K562 (cell line): ENCODE measurements around the gene BCAS2. TPM values are rescaled to one million over a fixed set of nuclear protein-coding genes. Genes with fewer than 3 reads are reported as not detected.

Source experiments
- ATAC-seq: fragments of 200-7000 bp; cut with Tn5 transposase; 3 replicates; pipeline ENCODE4 v1.9.1; 2020; ENCODE audit warnings: moderate library complexity
- BruUV-seq: library from RNA; stranded (reverse); fragments of 400-500 nt; replicated peaks from 2 replicates; lab custom pipeline; 2021; lab: Mats Ljungman, UMichigan
- CTCF ChIA-PET: fragments of 300-600 bp; formaldehyde crosslinking; extraction: SDS; loops from one replicate; lab custom pipeline; 2021; ENCODE audit warnings: low intra/inter-chr PET ratio; lab: Yijun Ruan, JAX
- POLR2A ChIA-PET: fragments of 300-600, 350-650 bp; sonication (Branson Sonifier 250); formaldehyde crosslinking; extraction: SDS; loops from one replicate; lab custom pipeline; 2021; ENCODE audit warnings: antibody characterized with exemption, inconsistent platforms; lab: Yijun Ruan, JAX
- DNase-seq, 4 experiments: peaks; one replicate each; pipeline versions ENCODE4 v3.0.0 to v3.0.0-alpha.2; 2011 to 2018; ENCODE audit warnings: low spot score in 3 of 4, mixed read lengths in 3 of 4; ENCODE audit errors: extremely low read depth in 1 of 4
- FAIRE-seq: peaks from 2 replicates; lab custom pipeline; 2011; peaks lifted over from hg19 to GRCh38; lab: Jason Lieb, UNC
- H2AFZ ChIP-seq: 2 replicates; pipeline ENCODE4 v1.6.0; 2011; ENCODE audit warnings: low read depth, low read length, control low read depth, inconsistent platforms
- H3K27ac ChIP-seq: fragments of 200-600 bp; 3 replicates; pipeline ENCODE4 v1.8.0; 2011; ENCODE audit warnings: low read depth, mild to moderate bottlenecking, control low read depth, inconsistent platforms, low read length, moderate library complexity, mixed read lengths; ENCODE audit errors: extremely low read depth
- H3K27me3 ChIP-seq, 2 experiments: fragments of 300-600 bp in 1 of 2; 2 replicates in 1 of 2; 3 replicates in 1 of 2; pipeline versions ENCODE4 v1.6.0 to v1.8.0; 2011; ENCODE audit warnings: inconsistent platforms in 2 of 2, low read length in 2 of 2, mild to moderate bottlenecking in 1 of 2, mixed read lengths in 1 of 2, moderate library complexity in 1 of 2; ENCODE audit not compliant: control insufficient read depth in 2 of 2, insufficient read depth in 2 of 2
- H3K36me3 ChIP-seq: fragments of 300-600 bp; 3 replicates; pipeline ENCODE4 v1.8.0; 2011; ENCODE audit warnings: mild to moderate bottlenecking, low read length, inconsistent platforms; ENCODE audit not compliant: control insufficient read depth, insufficient read depth
- H3K4me1 ChIP-seq, 2 experiments: fragments of 200-600 bp in 1 of 2; replicated peaks in 1 of 2; 2 replicates in 1 of 2; 3 replicates in 1 of 2; pipeline versions ENCODE4 v1.5.1 to v1.8.0; 2011; ENCODE audit warnings: inconsistent platforms in 2 of 2, low read length in 2 of 2, mild to moderate bottlenecking in 1 of 2, mixed read lengths in 1 of 2, moderate library complexity in 1 of 2; ENCODE audit not compliant: control insufficient read depth in 2 of 2, insufficient read depth in 2 of 2
- H3K4me2 ChIP-seq: 2 replicates; pipeline ENCODE4 v1.6.1; 2011; ENCODE audit warnings: low read length, control low read depth, inconsistent platforms, mixed read lengths; ENCODE audit not compliant: insufficient read depth
- H3K4me3 ChIP-seq: fragments of 200-600 bp; sonication (generic), shearing (Covaris generic); 2 replicates; pipeline ENCODE4 v1.5.1; 2016; ENCODE audit warnings: control low read depth, inconsistent platforms
- H3K79me2 ChIP-seq: fragments of 200-600 bp; 3 replicates; pipeline ENCODE4 v1.8.0; 2011; ENCODE audit warnings: low read length, inconsistent platforms; ENCODE audit not compliant: control insufficient read depth, insufficient read depth
- H3K9ac ChIP-seq, 2 experiments: 2 replicates each; pipeline versions ENCODE4 v1.6.0 to v1.6.1; 2011; ENCODE audit warnings: low read depth in 2 of 2, low read length in 2 of 2, control low read depth in 1 of 2, inconsistent platforms in 1 of 2, mild to moderate bottlenecking in 1 of 2, mixed read lengths in 1 of 2; ENCODE audit not compliant: insufficient read depth in 1 of 2
- H3K9me1 ChIP-seq: one replicate; pipeline ENCODE4 v1.6.0; 2011; ENCODE audit warnings: inconsistent platforms, mild to moderate bottlenecking, low read length, moderate library complexity; ENCODE audit not compliant: control insufficient read depth, insufficient read depth
- H3K9me3 ChIP-seq: replicated peaks from 2 replicates; pipeline ENCODE4 v1.5.1; 2011; ENCODE audit warnings: low read depth, low read length, inconsistent platforms; ENCODE audit not compliant: control insufficient read depth, insufficient read depth
- H4K20me1 ChIP-seq: replicated peaks from 2 replicates; pipeline ENCODE4 v1.6.1; 2011; ENCODE audit warnings: low read length, inconsistent platforms, mixed read lengths; ENCODE audit not compliant: control insufficient read depth, insufficient read depth
- CEBPG ChIP-seq, 3 experiments: fragments of 200-800 bp in 1 of 3; sonication (Bioruptor generic) in 1 of 3; sonication (generic) in 1 of 3; formaldehyde crosslinking in 1 of 3; IDR thresholded peaks in 2 of 3; conservative IDR thresholded peaks in 1 of 3; 2 replicates each; pipeline versions ENCODE4 v1.6.1 to v1.8.0; 2016 to 2022; ENCODE audit warnings: missing compliant biosample characterization in 2 of 3, missing genetic modification characterization in 2 of 3, mild to moderate bottlenecking in 1 of 3, missing genetic modification reagents in 1 of 3
- CREB1 ChIP-seq, 2 experiments: sonication (generic) in 1 of 2; formaldehyde crosslinking in 1 of 2; IDR thresholded peaks; 2 replicates each; pipeline versions ENCODE4 v1.6.1 to v1.8.0; 2012 to 2022; ENCODE audit warnings: inconsistent platforms in 1 of 2, mild to moderate bottlenecking in 1 of 2, missing genetic modification reagents in 1 of 2, moderate library complexity in 1 of 2
- E2F1 ChIP-seq: sonication (generic); formaldehyde crosslinking; IDR thresholded peaks from 2 replicates; pipeline ENCODE4 v1.8.1; 2023; ENCODE audit warnings: mild to moderate bottlenecking, missing genetic modification reagents, moderate library complexity
- HNRNPH1 ChIP-seq: fragments of 200-400 bp; formaldehyde crosslinking; optimal IDR thresholded peaks from 2 replicates; pipeline ENCODE3; 2017; ENCODE audit warnings: low read depth, mild to moderate bottlenecking, low read length, moderate library complexity
- NFRKB ChIP-seq: fragments of 450-650 bp; IDR thresholded peaks from 2 replicates; pipeline ENCODE4 v1.6.1; 2016; ENCODE audit warnings: low read depth
- SIX5 ChIP-seq, 2 experiments: IDR thresholded peaks; 2 replicates each; pipeline ENCODE4 v1.6.1; 2011; ENCODE audit warnings: low read length in 2 of 2, borderline replicate concordance in 1 of 2, low read depth in 1 of 2, mild to moderate bottlenecking in 1 of 2, moderate library complexity in 1 of 2; ENCODE audit not compliant: insufficient read depth in 1 of 2
- TEAD1 ChIP-seq, 2 experiments: fragments of 450-650 bp in 1 of 2; sonication (generic) in 1 of 2; formaldehyde crosslinking; IDR thresholded peaks; 2 replicates each; pipeline versions ENCODE4 v1.4.0 to v1.8.0; 2020 to 2022; ENCODE audit warnings: mild to moderate bottlenecking in 2 of 2, missing genetic modification reagents in 1 of 2
- XRCC5 ChIP-seq: fragments of 200-400 bp; formaldehyde crosslinking; IDR thresholded peaks from 2 replicates; pipeline ENCODE4 v1.6.1; 2017; ENCODE audit warnings: low read depth, mild to moderate bottlenecking, low read length
- ZNF318 ChIP-seq, 2 experiments: fragments of 450-650 bp; IDR thresholded peaks; 2 replicates each; pipeline ENCODE4 v1.6.1; 2016; ENCODE audit warnings: mild to moderate bottlenecking in 2 of 2, borderline replicate concordance in 1 of 2, low read depth in 1 of 2, moderate library complexity in 1 of 2
- ZNF75A ChIP-seq: fragments of 450-650 bp; formaldehyde crosslinking; IDR thresholded peaks from 2 replicates; pipeline ENCODE4 v1.4.0; 2020; ENCODE audit warnings: mild to moderate bottlenecking
- WGBS: fragments of 100-300 bp; shearing (Covaris generic); methylation state at CpG from one replicate; pipeline ENCODE4 v1.1.6; 2016; ENCODE audit warnings: low coverage, mixed read lengths; ENCODE audit not compliant: insufficient coverage; ENCODE audit errors: missing lambda C conversion rate; 5-methylcytosine and 5-hydroxymethylcytosine counted together
- in situ Hi-C: fragments of 300-500 bp; cut with MboI; formaldehyde crosslinking; loops from 4 replicates; pipeline ENCODE4 v1.15.0; 2018; ENCODE audit warnings: inconsistent platforms, mixed read lengths
- intact Hi-C: fragments of 100-400 bp; cut with micrococcal nuclease; formaldehyde crosslinking; loops from 2 replicates; pipeline ENCODE4 v1.14.2; 2022
- polyA plus RNA-seq, 8 experiments: library from polyadenylated mRNA; depleted of rRNA in 4 of 8; stranded (reverse) in 5 of 8; unstranded in 3 of 8; fragments of >200 nt; fragmentation: Nextera tagmentation in 2 of 8; fragmentation: Illumina TruSeq in 1 of 8; extraction: Ambion mirVana in 2 of 8; extraction: Trizol in 1 of 8; gene quantifications; 2 replicates each; pipeline versions ENCODE4 v1.2.1 to v1.2.3, GENCODE V29; 2011 to 2014; ENCODE audit warnings: inconsistent platforms in 1 of 8, missing spikeins in 1 of 8
- total RNA-seq, 7 experiments: library from RNA; depleted of rRNA in 6 of 7; stranded (reverse); fragments of >200 nt in 6 of 7; fragmentation: Illumina TruSeq in 2 of 7; extraction: Trizol in 2 of 7; gene quantifications; 2 replicates each; pipeline versions ENCODE4 v1.2.1 to v1.2.3, GENCODE V29; 2011 to 2021; ENCODE audit warnings: low replicate concordance in 1 of 7

BCAS2 gene
- total and polyA plus RNA-seq, 9 of the 15 experiments (the other 6 are each of a cell fraction or from before 2014, with no cell fraction given): 59.3 to 183 (median 81.1) TPM

- no peak overlapping the region for H3K27ac ChIP-seq
- peak; percentile 67 for ATAC-seq
- H3K4me3 ChIP-seq: no peak overlapping the region
- in situ Hi-C loops: no loop called here
- H3K4me2 ChIP-seq: no peak overlapping the region
- BruUV-seq: no TSS peak
- no peaks in the 10 kb centered on the region for H3K79me2 ChIP-seq
- no peaks in the 10 kb centered on the region for H3K9me1 ChIP-seq
- 35% methylated on average over 6 of the region's 7 CpGs for WGBS
- H2AFZ ChIP-seq: peak overlapping the region; percentile 73
- intact Hi-C loops: no loop called here
- no peaks in the 10 kb centered on the region for H3K9me3 ChIP-seq
- ChIA-PET CTCF (interaction anchor here (0.6 to 0.7 kb wide), 2 partner anchors 14 to 30 kb away, joined by 4 to 9 read pairs; no protein-coding TSS in a partner anchor), POLR2A (interaction anchor here (0.7 kb wide), 1 partner anchor 187 kb away, joined by 3 read pairs; no protein-coding TSS in a partner anchor)
- no peaks in the 10 kb centered on the region; a peak in 1 of 5 replicates for H3K4me1 ChIP-seq
- H3K9ac ChIP-seq: no peak overlapping the region; a peak in 1 of 4 replicates
- no peak for FAIRE-seq
- H3K36me3 ChIP-seq: no peaks in the 10 kb centered on the region; the same call in 2 of the 3 replicates
- no peaks in the 10 kb centered on the region for H3K27me3 ChIP-seq
- no peaks in the 10 kb centered on the region for H4K20me1 ChIP-seq
- peak in 1 of 4 experiments; percentile 22 for DNase-seq
- TF ChIP-seq E2F1 (no peak), TEAD1 (CRISPR knock-in tag; IDR thresholded peaks at IDR 0.05) (no peak), SIX5 (IDR thresholded peaks at IDR 0.05; ENCODE audit: borderline replicate concordance in 1 of 2, insufficient read depth in 1 of 2, low read depth in 1 of 2, low read length in 2 of 2) (no peak), XRCC5 (no peak), HNRNPH1 (no peak), NFRKB (no peak), ZNF318 (IDR thresholded peaks at IDR 0.05; ENCODE audit: borderline replicate concordance in 1 of 2, low read depth in 1 of 2) (no peak), CREB1 (IDR thresholded peaks at IDR 0.05) (no peak), CREB1 (CRISPR knock-in tag; IDR thresholded peaks at IDR 0.05) (no peak), ZNF75A (CRISPR knock-in tag) (no peak), CEBPG (CRISPR knock-in tag; IDR thresholded peaks at IDR 0.05) (no peak), CEBPG (tag; conservative IDR thresholded peaks at IDR 0.05 in 1 of 2, IDR thresholded peaks at IDR 0.05 in 1 of 2) (no peak)
Observed at GRCh38 chr1:114552106-114552639, 29.2 kb downstream of the BCAS2 start.
